Esophagus squamous epithelium (tissue), 5 donors: Measurements from ENCODE around the gene HECA. TPM values are rescaled to one million over a fixed set of nuclear protein-coding genes. Genes with fewer than 3 reads are reported as not detected.
"Not testable (repeated sequence)": the region's sequence is repeated elsewhere in the genome, so short reads cannot be mapped to it uniquely, and the experiment has no call there.

Experiments used
- DNase-seq: peaks from one replicate; lab custom pipeline; 2025; lab: John Stamatoyannopoulos, UW
- H3K27ac ChIP-seq, 4 donors: fragments of 200-600 bp; sonication (generic); one replicate each; pipeline ENCODE4 v1.5.1; 2016 to 2019; ENCODE audit warnings: mild to moderate bottlenecking in 1 of 4
- H3K27me3 ChIP-seq, 4 donors: fragments of 200-600 bp; sonication (generic); 1 replicate in 3 of 4; 2 replicates in 1 of 4; pipeline versions ENCODE4 v1.5.1 to v1.6.0; 2017 to 2021; ENCODE audit warnings: antibody characterized with exemption in 1 of 4
- H3K36me3 ChIP-seq, 3 donors: fragments of 200-600 bp; sonication (generic); one replicate each; pipeline ENCODE4 v1.5.1; 2016 to 2019
- H3K4me1 ChIP-seq, 3 donors: fragments of 200-600 bp; sonication (generic); one replicate each; pipeline ENCODE4 v1.5.1; 2017 to 2019
- H3K4me3 ChIP-seq, 4 donors: fragments of 200-600 bp; sonication (generic); 1 replicate in 3 of 4; 2 replicates in 1 of 4; pipeline ENCODE4 v1.5.1; 2016 to 2019; ENCODE audit warnings: mild to moderate bottlenecking in 2 of 4, moderate library complexity in 1 of 4
- H3K9me3 ChIP-seq, 3 donors: fragments of 200-600 bp; sonication (generic); one replicate each; pipeline ENCODE4 v1.5.1; 2016 to 2019
- CTCF ChIP-seq, 6 experiments: fragments of 450-650 bp in 4 of 6; fragments of 200-600 bp in 2 of 6; sonication (generic) in 2 of 6; IDR thresholded peaks; one replicate each; pipeline ENCODE4 v1.5.1; 2016 to 2019; ENCODE audit warnings: antibody characterized with exemption in 6 of 6, mild to moderate bottlenecking in 4 of 6, moderate library complexity in 4 of 6
- POLR2A ChIP-seq, 4 donors: fragments of 450-650 bp; IDR thresholded peaks; one replicate each; pipeline ENCODE4 v1.6.1; 2017; ENCODE audit warnings: antibody characterized with exemption in 4 of 4, mild to moderate bottlenecking in 4 of 4, moderate library complexity in 3 of 4
- WGBS, 2 donors: methylation state at CpG; one replicate each; pipeline ENCODE4 v1.1.5; 2018; 5-methylcytosine and 5-hydroxymethylcytosine counted together
- intact Hi-C: fragments of 100-400 bp; cut with DNase I; formaldehyde crosslinking; loops from one replicate; pipeline ENCODE4 v1.15.0; 2022
- total RNA-seq, 4 donors: library from RNA; depleted of rRNA; stranded (reverse); fragments of >200 nt; gene quantifications; one replicate each; pipeline ENCODE4 v1.1.0, GENCODE V29; 2016
- donor health status: DM: yes; HTN: yes; CAD: no.

HECA gene
- total RNA-seq, 4 donors from 2014 or later, result 29.6 to 44.4 (median 35.8) TPM

GRCh38 chr6:139117734-139118133 is 17.1 kb upstream of the HECA start:
- H3K9me3 ChIP-seq, result peaks cover 0 to 10% (median 0%) of the 10 kb centered on the region in 3 donors
- no peaks in the 10 kb centered on the region for H3K36me3 ChIP-seq
- no peaks in the 10 kb centered on the region for H3K27me3 ChIP-seq
- TF ChIP-seq CTCF (IDR thresholded peaks at IDR 0.05) (peak in 3 of 6 experiments; percentile 11 to 37 (median 19)), POLR2A (IDR thresholded peaks at IDR 0.05) (no peak)
- peaks cover 0 to 7% (median 0%) of the 10 kb centered on the region in 3 donors for H3K4me1 ChIP-seq
- 42 to 62% methylated on average over 1 of the region's 1 CpG for WGBS, 2 donors
- H3K4me3 ChIP-seq, result no peak overlapping the region
- no peak for DNase-seq
- H3K27ac ChIP-seq, result no peak overlapping the region
- intact Hi-C loops, result no loop called here

GRCh38 chr6:139119552-139119951 is 15.3 kb upstream of the HECA start:
- Histone ChIP-seq H3K4me3 (no peak overlapping the region), H3K9me3 (peaks cover 0 to 10% (median 0%) of the 10 kb centered on the region in 3 donors), H3K4me1 (no peaks in the 10 kb centered on the region), H3K36me3 (no peaks in the 10 kb centered on the region), H3K27ac (no peak overlapping the region), H3K27me3 (no peaks in the 10 kb centered on the region)
- WGBS, 2 donors, result 67 to 83% methylated on average over 3 of the region's 3 CpGs
- DNase-seq, result no peak
- intact Hi-C loops, result no loop called here
- TF ChIP-seq POLR2A (IDR thresholded peaks at IDR 0.05) (no peak), CTCF (IDR thresholded peaks at IDR 0.05) (no peak)

GRCh38 chr6:139122823-139123222 is 12.1 kb upstream of the HECA start:
- not testable (repeated sequence) for DNase-seq, H3K4me3 ChIP-seq, H3K27me3 ChIP-seq, H3K27ac ChIP-seq, H3K36me3 ChIP-seq
- Histone ChIP-seq H3K9me3 (peaks cover 0 to 10% (median 0%) of the 10 kb centered on the region in 3 donors), H3K4me1 (peaks cover 4 to 20% (median 6%) of the 10 kb centered on the region in 3 donors)
- intact Hi-C loops, result loop anchor here (10.0 kb wide), 1 partner anchor 242 kb away; no protein-coding TSS in a partner anchor
- 59 to 86% methylated on average over 3 of the region's 3 CpGs for WGBS, 2 donors

- H3K27me3 ChIP-seq, result no peaks in the 10 kb centered on the region
- H3K4me3 ChIP-seq, result no peak overlapping the region
- peaks cover 0 to 3% (median 0%) of the 10 kb centered on the region in 3 donors for H3K9me3 ChIP-seq
- no peaks in the 10 kb centered on the region for H3K36me3 ChIP-seq
- peaks cover 4 to 20% (median 6%) of the 10 kb centered on the region in 3 donors for H3K4me1 ChIP-seq
- peak; percentile 11 for DNase-seq
- TF ChIP-seq POLR2A (IDR thresholded peaks at IDR 0.05) (no peak), CTCF (IDR thresholded peaks at IDR 0.05) (peak; percentile 36 to 68 (median 58))
- peak overlapping the region in 3 of 4 donors; percentile 21 to 70 (median 35) for H3K27ac ChIP-seq
- WGBS, 2 donors, result 39 to 47% methylated on average over 8 of the region's 8 CpGs
- intact Hi-C loops, result loop anchor here (10.0 kb wide), 1 partner anchor 240 kb away; no protein-coding TSS in a partner anchor
Measured at GRCh38 chr6:139124887-139125672, 9.8 kb upstream of the HECA start.

GRCh38 chr6:139126255-139126654 is 8.6 kb upstream of the HECA start:
- intact Hi-C loops, result loop anchor here (10.0 kb wide), 1 partner anchor 239 kb away; no protein-coding TSS in a partner anchor
- no peaks in the 10 kb centered on the region for H3K27me3 ChIP-seq
- no peaks in the 10 kb centered on the region for H3K9me3 ChIP-seq
- TF ChIP-seq CTCF (IDR thresholded peaks at IDR 0.05) (no peak), POLR2A (IDR thresholded peaks at IDR 0.05) (no peak)
- peak overlapping the region in 3 of 4 donors; percentile 24 to 70 (median 35) for H3K27ac ChIP-seq
- H3K36me3 ChIP-seq, result no peaks in the 10 kb centered on the region
- DNase-seq, result no peak
- WGBS, 2 donors, result 19 to 51% methylated on average over 3 of the region's 3 CpGs
- peaks cover 4 to 20% (median 6%) of the 10 kb centered on the region in 3 donors for H3K4me1 ChIP-seq
- H3K4me3 ChIP-seq, result no peak overlapping the region
